NCI-H82 treated with DMSO at 0.1 percent for 48 hours (cell line): ENCODE data around the gene USP47.

Experiments used
- DNase-seq: peaks from one replicate; lab custom pipeline; 2025; ENCODE audit not compliant: unreplicated experiment; lab: John Stamatoyannopoulos, UW

The USP47 gene

GRCh38 chr11:11965192-11965591, 123.4 kb downstream of the USP47 start:
- DNase-seq = no peak

- DNase-seq = no peak
These were observed 124.0 kb downstream of the USP47 start for GRCh38 chr11:11965656-11966353.

GRCh38 chr11:11966354-11966741, 124.6 kb downstream of the USP47 start:
- no peak for DNase-seq

GRCh38 chr11:11966826-11967668, 125.3 kb downstream of the USP47 start:
- no peak for DNase-seq

- no peak for DNase-seq
These were observed 126.1 kb downstream of the USP47 start for GRCh38 chr11:11967669-11968510.

GRCh38 chr11:11968511-11969280, 126.9 kb downstream of the USP47 start:
- no peak for DNase-seq

- no peak for DNase-seq
These were observed 127.8 kb downstream of the USP47 start for GRCh38 chr11:11969380-11970215.

- no peak for DNase-seq
These were observed 128.8 kb downstream of the USP47 start for GRCh38 chr11:11970556-11970955.

- DNase-seq = no peak
These were observed 130.3 kb downstream of the USP47 start for GRCh38 chr11:11971906-11972547.

GRCh38 chr11:11972730-11973341, 131.1 kb downstream of the USP47 start:
- DNase-seq = no peak

GRCh38 chr11:11973361-11973800, 131.6 kb downstream of the USP47 start:
- no peak for DNase-seq

- no peak for DNase-seq
These were observed 132.1 kb downstream of the USP47 start for GRCh38 chr11:11973866-11974265.

- DNase-seq = no peak
These were observed 133.7 kb downstream of the USP47 start for GRCh38 chr11:11975201-11976092.

GRCh38 chr11:11976481-11977127, 134.8 kb downstream of the USP47 start:
- DNase-seq = no peak

- DNase-seq = no peak
These were observed 135.6 kb downstream of the USP47 start for GRCh38 chr11:11977206-11977938.

GRCh38 chr11:11978098-11978637, 136.4 kb downstream of the USP47 start:
- DNase-seq = no peak
